GM13976 (cell line): ENCODE results near the gene NOL4L.

Experiments
- DNase-seq: peaks from one replicate; pipeline ENCODE4 v3.0.0; 2012; ENCODE audit warnings: low spot score
- CTCF ChIP-seq: IDR thresholded peaks from 2 replicates; pipeline ENCODE4 v1.5.1; 2012; ENCODE audit warnings: borderline replicate concordance, mild to moderate bottlenecking; ENCODE audit not compliant: insufficient read depth; ENCODE audit errors: extremely low read depth, missing control alignments, control extremely low read depth
- in situ Hi-C: fragments of 300-500 bp; cut with MboI; formaldehyde crosslinking; loops from one replicate; pipeline ENCODE4 v1.12.0; 2022; ENCODE audit warnings: low sequenced_read_pairs, mixed read lengths, inconsistent platforms; ENCODE audit not compliant: unreplicated experiment

NOL4L gene

GRCh38 chr20:32465092-32465900 is 119.8 kb downstream of the NOL4L start:
- in situ Hi-C loops, result no loop called here
- DNase-seq, result no peak
- no peak for TF ChIP-seq CTCF

GRCh38 chr20:32464401-32465091 is 120.6 kb downstream of the NOL4L start:
- no peak for DNase-seq
- in situ Hi-C loops, result no loop called here
- TF ChIP-seq CTCF, result no peak

- DNase-seq, result no peak
- TF ChIP-seq CTCF, result no peak
- in situ Hi-C loops, result no loop called here
Measured at GRCh38 chr20:32463642-32464400, 121.3 kb downstream of the NOL4L start.

- in situ Hi-C loops, result no loop called here
- DNase-seq, result no peak
- TF ChIP-seq CTCF, result no peak
Measured at GRCh38 chr20:32462900-32463641, 122.1 kb downstream of the NOL4L start.

GRCh38 chr20:32461836-32462600 is 123.1 kb downstream of the NOL4L start:
- in situ Hi-C loops, result no loop called here
- TF ChIP-seq CTCF, result no peak
- DNase-seq, result no peak
